Coronary artery (tissue), 2 donors: ENCODE measurements around the gene TMEM135.

ENCODE experiments used
- DNase-seq: peaks from one replicate; pipeline ENCODE4 v3.0.0-alpha.2; 2017; ENCODE audit warnings: low spot score
- H3K27ac ChIP-seq, 2 donors: fragments of 200-600 bp; sonication (generic); one replicate each; pipeline ENCODE4 v1.5.1; 2016 to 2019
- H3K4me3 ChIP-seq: fragments of 200-600 bp; sonication (generic); 2 replicates; pipeline ENCODE4 v1.5.1; 2016; ENCODE audit warnings: mild to moderate bottlenecking, moderate library complexity
- CTCF ChIP-seq: fragments of 200-600 bp; sonication (generic); IDR thresholded peaks from one replicate; pipeline ENCODE4 v1.5.1; 2019; ENCODE audit warnings: antibody characterized with exemption

The TMEM135 gene

GRCh38 chr11:87323899-87324298 lies 286.2 kb downstream of the TMEM135 start:
- DNase-seq, result no peak
- Histone ChIP-seq H3K4me3 (no peak overlapping the region), H3K27ac (no peak overlapping the region)
- no peak for TF ChIP-seq CTCF

GRCh38 chr11:87324817-87325489 lies 287.2 kb downstream of the TMEM135 start:
- TF ChIP-seq CTCF, result no peak
- no peak overlapping the region for H3K4me3 ChIP-seq
- no peak for DNase-seq
- no peak overlapping the region for H3K27ac ChIP-seq

- no peak for TF ChIP-seq CTCF
- no peak for DNase-seq
- no peak overlapping the region for H3K27ac ChIP-seq
- no peak overlapping the region for H3K4me3 ChIP-seq
Observed at GRCh38 chr11:87325490-87325872, 287.7 kb downstream of the TMEM135 start.

GRCh38 chr11:87326594-87326993 lies 288.9 kb downstream of the TMEM135 start:
- Histone ChIP-seq H3K27ac (no peak overlapping the region), H3K4me3 (no peak overlapping the region)
- no peak for DNase-seq
- no peak for TF ChIP-seq CTCF

- H3K27ac ChIP-seq, result no peak overlapping the region
- no peak overlapping the region for H3K4me3 ChIP-seq
- no peak for DNase-seq
- no peak for TF ChIP-seq CTCF
Observed at GRCh38 chr11:87329172-87329571, 291.4 kb downstream of the TMEM135 start.

DNA sequence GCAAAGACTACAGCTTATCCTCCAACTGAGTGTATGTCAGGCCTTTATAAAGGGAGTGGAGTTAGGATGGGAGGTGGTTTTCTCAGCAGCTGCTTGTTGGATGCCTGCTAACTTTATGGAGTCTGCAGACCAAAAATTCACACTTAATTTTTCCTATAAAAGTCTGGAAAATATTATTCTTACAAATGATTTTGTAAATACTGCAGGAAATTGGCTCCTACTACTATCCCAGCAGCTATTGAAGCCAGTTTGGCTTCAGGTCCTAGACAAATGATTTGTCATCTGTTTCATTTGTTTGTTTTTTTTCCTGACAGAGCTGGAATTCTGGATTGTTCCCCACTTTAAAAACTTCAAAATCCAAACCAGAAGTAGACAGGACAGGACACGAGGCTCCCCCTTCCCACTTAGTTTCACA lies 292.5 kb downstream of the TMEM135 start:
- TF ChIP-seq CTCF, result no peak
- no peak for DNase-seq
- H3K4me3 ChIP-seq, result no peak overlapping the region
- H3K27ac ChIP-seq, result peak overlapping the region in 1 of 2 donors; percentile 46

DNA sequence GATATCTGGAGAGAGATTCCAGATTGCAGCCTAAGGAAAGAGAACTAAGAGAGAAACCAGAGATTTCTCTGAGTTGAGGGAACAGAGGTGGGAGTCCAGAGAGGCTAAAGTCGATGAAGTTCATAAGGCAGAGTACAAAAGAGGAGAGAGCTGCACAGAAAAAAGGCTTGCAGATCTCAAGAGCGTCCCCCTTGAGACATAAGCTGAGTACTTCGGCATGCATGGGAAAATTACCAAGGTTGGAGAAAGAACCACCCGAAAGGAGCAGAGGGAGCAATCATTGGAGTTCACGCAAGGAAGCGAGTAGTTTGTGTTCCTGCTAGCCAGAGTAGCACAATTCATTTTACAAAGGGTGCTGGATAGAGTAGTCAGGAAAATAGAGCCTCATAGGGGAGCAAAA lies 293.5 kb downstream of the TMEM135 start:
- Histone ChIP-seq H3K4me3 (no peak overlapping the region), H3K27ac (no peak overlapping the region)
- no peak for DNase-seq
- no peak for TF ChIP-seq CTCF
